MCF 10A (cell line): ENCODE measurements around the gene MSI1. TPM values are rescaled to one million over a fixed set of nuclear protein-coding genes. Genes with fewer than 3 reads are reported as not detected.

Experiments
- BruUV-seq: library from RNA; stranded (reverse); fragments of 400-500 nt; replicated peaks from 2 replicates; lab custom pipeline; 2021; lab: Mats Ljungman, UMichigan
- CTCF ChIA-PET: fragments of 300-600 bp; sonication (Branson Sonifier 250); formaldehyde crosslinking; extraction: SDS; loops from one replicate; lab custom pipeline; 2021; ENCODE audit warnings: antibody characterized with exemption, inconsistent platforms; lab: Yijun Ruan, JAX
- POLR2A ChIA-PET: fragments of 300-600, 350-650 bp; sonication (Branson Sonifier 250); formaldehyde crosslinking; extraction: SDS; loops from one replicate; lab custom pipeline; 2020; ENCODE audit warnings: antibody characterized with exemption, inconsistent platforms; lab: Yijun Ruan, JAX
- DNase-seq: peaks from one replicate; pipeline ENCODE4 v3.0.0-alpha.2; 2018; ENCODE audit not compliant: unreplicated experiment
- H3K27ac Mint-ChIP-seq: one replicate; pipeline ENCODE4 v1.8.0; 2022; ENCODE audit warnings: mild to moderate bottlenecking, low read depth, mixed read lengths; ENCODE audit not compliant: unreplicated experiment
- H3K27me3 Mint-ChIP-seq: one replicate; pipeline ENCODE4 v1.8.0; 2022; ENCODE audit warnings: mixed read lengths; ENCODE audit not compliant: insufficient read depth, unreplicated experiment
- H3K36me3 Mint-ChIP-seq: one replicate; pipeline ENCODE4 v1.8.0; 2022; ENCODE audit warnings: mild to moderate bottlenecking, moderate library complexity, mixed read lengths; ENCODE audit not compliant: insufficient read depth, unreplicated experiment
- H3K4me1 Mint-ChIP-seq: one replicate; pipeline ENCODE4 v1.8.0; 2022; ENCODE audit warnings: mixed read lengths; ENCODE audit not compliant: insufficient read depth, unreplicated experiment
- H3K4me3 Mint-ChIP-seq: one replicate; pipeline ENCODE4 v1.8.0; 2022; ENCODE audit warnings: mild to moderate bottlenecking, moderate library complexity, mixed read lengths; ENCODE audit not compliant: unreplicated experiment
- H3K9me3 Mint-ChIP-seq: one replicate; pipeline ENCODE4 v1.8.0; 2022; ENCODE audit warnings: mixed read lengths; ENCODE audit not compliant: unreplicated experiment
- CTCF ChIP-seq: fragments of 200-600 bp; IDR thresholded peaks from one replicate; pipeline ENCODE4 v1.8.0; 2022; ENCODE audit warnings: antibody characterized with exemption, mild to moderate bottlenecking; ENCODE audit not compliant: unreplicated experiment
- intact Hi-C: fragments of 100-400 bp; cut with micrococcal nuclease; formaldehyde crosslinking; loops from 2 replicates; pipeline ENCODE4 v1.14.1; 2022
- total RNA-seq: library from RNA; stranded (reverse); gene quantifications from 2 replicates; pipeline ENCODE4 v1.2.3, GENCODE V29; 2022

Gene MSI1
- total RNA-seq, 1 experiment from 2014 or later, result not detected

GRCh38 chr12:120367233-120367923 lies 1.6 kb downstream of the MSI1 start:
- no peaks in the 10 kb centered on the region for H3K9me3 Mint-ChIP-seq

GRCh38 chr12:120366845-120367232 lies 2.1 kb downstream of the MSI1 start:
- no peak for DNase-seq

More at GRCh38 chr12:120367233-120367923, 1.6 kb downstream of the MSI1 start:
- POLR2A ChIA-PET, result interaction anchor here (0.6 kb wide), 1 partner anchor 71 kb away, joined by 3 read pairs; no protein-coding TSS in a partner anchor
- H3K36me3 Mint-ChIP-seq, result no peaks in the 10 kb centered on the region
- no peak overlapping the region for H3K27ac Mint-ChIP-seq
- CTCF ChIA-PET, result interaction anchor here (0.6 to 4.2 kb wide), 5 partner anchors 9 to 99 kb away, joined by 3 to 33 read pairs (median 4); no protein-coding TSS in a partner anchor
- H3K4me3 Mint-ChIP-seq, result peak overlapping the region; percentile 19
- peaks cover 54% of the 10 kb centered on the region for H3K27me3 Mint-ChIP-seq
- peak; percentile 17 for TF ChIP-seq CTCF
- H3K4me1 Mint-ChIP-seq, result peaks cover 7% of the 10 kb centered on the region
- no TSS peak for BruUV-seq
- DNase-seq, result no peak
- intact Hi-C loops, result no loop called here

GRCh38 chr12:120366341-120366705 lies 2.6 kb downstream of the MSI1 start:
- Mint-ChIP-seq H3K27ac (no peak overlapping the region), H3K4me1 (peaks cover 7% of the 10 kb centered on the region), H3K9me3 (no peaks in the 10 kb centered on the region), H3K27me3 (peaks cover 44% of the 10 kb centered on the region), H3K4me3 (no peak overlapping the region), H3K36me3 (no peaks in the 10 kb centered on the region)
- BruUV-seq, result no TSS peak
- POLR2A ChIA-PET, result interaction anchor here (0.6 to 1.0 kb wide), 3 partner anchors 72 to 1218 kb away, joined by 3 to 5 read pairs (median 4); partner anchors contain the start of gene COX6A1
- intact Hi-C loops, result no loop called here
- no peak for TF ChIP-seq CTCF
- CTCF ChIA-PET, result interaction anchor here (0.5 to 4.2 kb wide), 5 partner anchors 10 to 543 kb away, joined by 3 to 33 read pairs (median 3); no protein-coding TSS in a partner anchor
- DNase-seq, result no peak

More at GRCh38 chr12:120366845-120367232, 2.1 kb downstream of the MSI1 start:
- peaks cover 49% of the 10 kb centered on the region for H3K27me3 Mint-ChIP-seq
- POLR2A ChIA-PET, result interaction anchor here (0.6 kb wide), 1 partner anchor 72 kb away, joined by 3 read pairs; no protein-coding TSS in a partner anchor
- intact Hi-C loops, result no loop called here
- no TSS peak for BruUV-seq
- peaks cover 7% of the 10 kb centered on the region for H3K4me1 Mint-ChIP-seq
- H3K27ac Mint-ChIP-seq, result no peak overlapping the region
- CTCF ChIA-PET, result interaction anchor here (0.5 to 4.2 kb wide), 5 partner anchors 9 to 542 kb away, joined by 3 to 33 read pairs (median 4); no protein-coding TSS in a partner anchor
- no peak overlapping the region for H3K4me3 Mint-ChIP-seq
- no peaks in the 10 kb centered on the region for H3K9me3 Mint-ChIP-seq
- TF ChIP-seq CTCF, result no peak
- H3K36me3 Mint-ChIP-seq, result no peaks in the 10 kb centered on the region

DNA sequence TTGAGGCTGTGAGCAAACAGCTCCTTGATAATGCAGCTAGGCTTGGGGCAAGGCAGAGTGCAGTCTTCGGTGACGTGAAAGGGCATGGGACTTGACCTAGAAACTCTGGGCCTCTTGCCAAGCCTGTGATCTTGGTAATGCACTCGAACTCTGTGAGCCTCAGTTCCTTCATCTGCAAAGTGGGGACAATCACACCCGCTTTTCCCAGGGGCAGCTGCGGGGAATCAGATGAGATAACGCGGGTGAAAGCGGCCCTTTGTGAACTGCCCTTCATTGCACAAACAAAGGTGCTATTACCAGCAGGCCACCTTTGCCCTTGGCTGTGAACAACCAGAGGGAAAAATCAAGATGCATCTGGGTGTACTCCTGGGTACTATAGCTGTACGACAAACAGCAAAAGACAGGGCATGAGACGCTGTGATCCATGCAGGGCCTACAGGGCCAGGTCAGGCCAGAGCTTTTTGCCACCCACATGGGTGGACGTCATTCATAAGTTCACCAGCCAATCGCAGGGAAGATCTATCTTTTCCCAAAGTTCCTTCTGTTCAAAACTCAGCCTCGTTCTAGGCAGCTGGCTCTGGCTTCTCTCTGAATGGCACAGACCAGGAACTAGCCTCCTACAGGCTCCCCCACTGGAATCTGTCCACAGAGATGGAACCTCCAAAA lies 3.2 kb downstream of the MSI1 start:
- H3K9me3 Mint-ChIP-seq, result no peaks in the 10 kb centered on the region
- no peak overlapping the region for H3K4me3 Mint-ChIP-seq
- no TSS peak for BruUV-seq
- TF ChIP-seq CTCF, result no peak
- no peak for DNase-seq
- H3K4me1 Mint-ChIP-seq, result peaks cover 7% of the 10 kb centered on the region
- POLR2A ChIA-PET, result interaction anchor here (0.6 to 1.0 kb wide), 3 partner anchors 72 to 1218 kb away, joined by 3 to 5 read pairs (median 4); partner anchors contain the start of gene COX6A1
- no peak overlapping the region for H3K27ac Mint-ChIP-seq
- intact Hi-C loops, result no loop called here
- CTCF ChIA-PET, result interaction anchor here (0.6 to 4.2 kb wide), 5 partner anchors 9 to 105 kb away, joined by 3 to 33 read pairs (median 3); no protein-coding TSS in a partner anchor
- H3K27me3 Mint-ChIP-seq, result peaks cover 38% of the 10 kb centered on the region
- H3K36me3 Mint-ChIP-seq, result no peaks in the 10 kb centered on the region
